HG03439 (cell line): ENCODE data around the gene POU3F3.

ENCODE experiments used
- ATAC-seq: cut with Tn5 transposase; IDR thresholded peaks from one replicate; pipeline ENCODE4 v1.9.1; 2021; ENCODE audit warnings: mild to moderate bottlenecking, moderate library complexity; ENCODE audit not compliant: unreplicated experiment

Gene POU3F3

DNA sequence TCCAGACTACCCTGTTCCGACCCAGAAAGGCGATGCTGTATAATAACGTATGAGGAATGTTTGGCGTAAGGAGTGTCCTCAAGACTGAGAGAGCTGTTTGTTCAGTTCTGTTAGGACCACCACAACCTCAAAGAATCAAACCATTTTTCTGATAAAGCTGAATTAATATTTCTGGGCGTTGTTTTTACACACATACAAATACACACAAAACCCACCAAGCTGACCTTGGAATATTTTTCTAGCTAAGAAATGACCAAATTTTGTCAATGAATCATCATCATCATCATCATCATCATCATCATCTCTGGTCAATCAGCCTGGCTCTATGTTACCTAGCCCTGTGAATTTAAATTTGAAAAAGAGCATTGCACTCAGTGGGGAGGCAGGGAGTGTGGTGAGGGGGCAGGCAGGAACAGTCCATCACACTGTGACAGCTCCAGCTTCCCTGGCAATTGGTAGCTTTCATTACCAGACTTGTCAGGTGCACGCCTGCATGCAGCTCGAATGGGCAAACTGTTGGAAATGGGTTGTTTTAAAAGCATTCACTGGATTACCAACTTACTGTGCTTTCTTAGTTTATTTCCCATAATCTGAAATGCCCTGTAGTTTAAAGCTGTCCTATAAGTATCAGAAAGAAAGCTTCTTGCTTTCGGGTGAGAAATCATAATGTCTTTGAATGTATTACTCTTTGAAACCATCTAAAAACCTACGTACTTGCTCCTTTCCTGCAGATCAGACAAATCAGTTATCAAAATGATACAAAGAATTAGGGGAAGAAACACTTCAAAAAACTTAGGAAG lies 6.9 kb upstream of the POU3F3 start:
- no peak for ATAC-seq

DNA sequence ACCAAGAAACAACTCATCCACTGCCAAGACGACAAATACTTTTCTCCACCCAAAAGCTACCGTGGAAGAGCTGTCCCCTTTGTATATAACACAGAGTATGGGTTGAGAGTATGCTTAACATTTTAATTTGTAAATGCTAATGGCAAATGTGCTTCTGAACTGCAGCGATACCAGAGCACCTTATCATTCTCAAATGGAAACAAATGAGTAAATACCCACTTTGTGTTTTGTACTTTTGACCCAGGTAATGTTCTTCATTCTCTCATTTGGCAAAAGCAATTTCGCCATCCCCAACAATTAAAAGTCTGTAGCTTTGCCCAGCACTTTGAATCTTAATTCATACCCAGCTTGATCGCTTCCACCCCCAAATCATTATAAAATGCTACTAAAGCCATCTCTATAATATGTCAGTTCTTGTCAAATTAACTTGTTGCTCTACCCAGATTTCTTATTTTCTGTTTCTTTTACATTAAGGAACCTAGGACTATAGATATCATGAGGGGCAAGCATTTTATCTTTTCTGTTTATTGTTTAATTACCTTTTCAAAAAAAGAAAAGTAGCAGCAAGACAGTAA lies 6.2 kb upstream of the POU3F3 start:
- no peak for ATAC-seq

DNA sequence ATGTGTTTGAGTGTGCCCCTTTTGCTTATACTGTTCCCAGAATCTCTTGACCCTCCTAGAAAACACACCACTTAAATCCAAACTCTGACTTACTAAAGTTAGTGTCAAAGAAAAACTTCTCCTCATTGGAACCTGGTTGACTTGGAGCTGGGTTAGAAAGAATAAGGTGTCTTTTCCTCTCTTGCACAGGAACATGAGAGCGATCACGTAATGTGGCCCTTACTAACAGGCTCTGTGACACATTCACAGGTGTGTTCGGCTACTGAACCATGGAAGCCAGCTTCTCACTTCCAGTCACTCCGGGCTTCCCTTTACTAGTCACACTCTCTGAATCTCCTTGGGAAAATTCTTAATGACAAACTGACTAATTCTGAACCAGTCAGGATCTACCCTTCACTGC lies 5.4 kb upstream of the POU3F3 start:
- ATAC-seq, result no peak

DNA sequence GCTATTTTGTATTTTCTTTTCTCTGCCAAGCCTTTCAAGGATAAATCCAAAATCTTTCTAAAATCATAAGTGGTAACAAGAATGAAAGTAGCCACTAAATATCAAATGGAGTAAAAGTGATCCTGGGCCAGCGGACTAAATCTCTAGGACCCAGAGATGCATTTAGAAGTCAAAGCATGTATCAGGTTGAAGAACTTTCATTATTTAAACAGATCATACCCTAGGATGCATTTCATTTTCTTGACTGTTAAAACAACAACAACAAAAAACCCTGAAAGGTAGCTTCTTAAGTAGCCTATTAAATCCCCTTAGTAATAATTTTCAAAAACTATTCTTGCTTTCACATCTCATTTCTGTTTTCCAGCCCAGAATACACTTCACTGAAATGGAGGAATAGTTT lies 4.8 kb upstream of the POU3F3 start:
- no peak for ATAC-seq

DNA sequence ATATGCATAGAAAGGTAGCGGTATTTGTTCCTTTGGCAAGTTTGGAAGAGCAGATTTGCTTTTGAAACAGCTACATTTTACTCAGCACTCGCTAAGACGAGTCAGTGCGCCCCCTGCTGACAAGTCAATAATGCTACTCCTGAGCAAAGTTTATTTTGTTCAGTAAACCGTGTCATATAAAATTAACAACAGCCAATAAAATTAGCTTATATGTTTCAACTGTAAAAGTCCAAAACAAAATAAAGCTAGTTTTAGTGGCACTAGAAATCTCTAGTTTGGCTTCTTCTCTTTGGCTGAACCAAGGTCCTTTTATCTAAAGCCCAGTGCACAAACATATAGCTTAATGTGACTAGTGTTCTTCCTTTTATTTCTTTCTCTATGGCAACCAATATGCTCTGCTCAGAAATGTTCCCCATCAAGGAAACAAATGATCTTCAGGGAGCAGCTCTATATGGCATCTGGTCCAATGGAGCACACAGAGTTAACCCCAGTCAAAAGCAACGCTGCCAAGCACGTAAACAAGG lies 4.2 kb upstream of the POU3F3 start:
- no peak for ATAC-seq

DNA sequence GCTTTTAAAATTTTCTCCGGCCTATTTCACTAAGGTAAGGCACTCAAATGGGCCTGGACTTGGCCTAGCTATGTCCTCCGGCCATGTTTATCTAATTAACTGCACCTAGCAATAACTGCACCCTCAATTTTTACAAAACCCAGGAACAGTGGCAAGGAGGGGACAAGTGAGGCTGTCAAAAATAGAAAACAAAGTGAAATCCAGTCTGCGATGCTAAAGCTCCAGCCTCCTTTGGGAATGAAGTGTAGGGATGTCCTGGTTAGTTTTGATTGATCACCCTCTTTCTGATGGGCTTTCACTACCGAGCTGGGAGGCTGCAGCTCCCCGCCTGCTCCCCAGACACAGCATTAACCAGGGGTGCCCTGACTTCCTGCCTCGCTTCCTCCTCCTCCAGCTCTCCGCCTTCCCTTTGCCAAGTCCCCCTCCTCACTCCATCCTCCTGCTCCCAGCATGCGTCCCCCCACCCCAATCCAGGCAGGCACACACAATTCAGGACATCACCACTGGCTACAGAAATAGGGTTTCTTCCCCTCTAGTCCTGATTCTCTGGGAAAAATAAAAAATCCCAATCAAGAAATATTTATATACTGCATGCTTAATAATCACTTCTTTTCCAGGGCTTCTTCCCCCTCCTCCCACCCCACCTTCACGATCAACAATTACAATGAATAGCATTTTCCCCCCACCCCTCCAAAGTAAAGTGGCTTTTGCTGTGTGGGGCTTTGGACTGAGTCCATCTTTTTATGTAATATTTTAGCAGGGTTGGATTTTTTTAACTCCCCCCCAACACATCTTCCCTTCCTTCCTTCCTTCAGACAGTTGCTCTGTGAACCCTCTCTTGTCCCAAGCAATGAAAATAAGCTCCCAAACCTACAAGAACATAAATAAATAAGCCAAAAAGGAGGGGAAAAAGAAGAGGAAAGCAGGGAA lies 3.3 kb upstream of the POU3F3 start:
- no peak for ATAC-seq

DNA sequence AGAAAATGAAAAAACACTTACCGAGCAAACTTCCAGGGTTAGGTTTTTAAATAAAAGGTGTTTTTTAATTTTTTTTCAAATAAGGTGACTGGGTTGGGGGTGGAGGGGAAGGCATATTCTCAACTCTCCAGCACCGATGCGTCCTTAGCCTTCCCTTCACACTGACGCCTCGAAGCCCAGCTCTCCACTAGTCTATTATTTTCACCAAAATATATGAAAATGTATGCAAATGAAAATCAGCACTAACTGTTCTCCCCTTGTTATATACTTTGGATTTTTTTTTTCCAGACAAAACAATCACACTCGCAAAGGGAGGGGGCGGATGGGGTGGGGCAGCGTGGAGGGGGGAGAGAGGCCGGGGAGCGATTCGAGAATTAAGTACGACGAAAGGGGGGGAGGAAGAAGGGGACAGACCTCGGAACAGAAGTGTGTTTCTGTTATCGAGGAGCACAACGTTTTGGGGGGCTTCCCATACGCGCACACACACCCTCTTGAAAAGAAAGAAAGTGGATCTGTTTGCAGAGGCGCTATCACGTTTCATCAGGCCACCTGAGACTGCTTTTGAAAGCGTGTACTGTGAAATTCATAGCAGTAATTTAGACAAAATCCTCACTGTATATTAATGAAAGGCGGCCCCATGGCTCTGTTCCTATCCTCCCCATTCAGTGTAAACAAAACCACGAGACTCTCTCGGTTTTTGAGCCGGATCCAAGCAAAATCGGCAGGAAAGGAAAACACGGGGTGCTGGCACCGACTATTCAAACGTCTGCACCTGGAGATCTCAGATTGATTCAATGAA lies 2.4 kb upstream of the POU3F3 start:
- ATAC-seq, result no peak

DNA sequence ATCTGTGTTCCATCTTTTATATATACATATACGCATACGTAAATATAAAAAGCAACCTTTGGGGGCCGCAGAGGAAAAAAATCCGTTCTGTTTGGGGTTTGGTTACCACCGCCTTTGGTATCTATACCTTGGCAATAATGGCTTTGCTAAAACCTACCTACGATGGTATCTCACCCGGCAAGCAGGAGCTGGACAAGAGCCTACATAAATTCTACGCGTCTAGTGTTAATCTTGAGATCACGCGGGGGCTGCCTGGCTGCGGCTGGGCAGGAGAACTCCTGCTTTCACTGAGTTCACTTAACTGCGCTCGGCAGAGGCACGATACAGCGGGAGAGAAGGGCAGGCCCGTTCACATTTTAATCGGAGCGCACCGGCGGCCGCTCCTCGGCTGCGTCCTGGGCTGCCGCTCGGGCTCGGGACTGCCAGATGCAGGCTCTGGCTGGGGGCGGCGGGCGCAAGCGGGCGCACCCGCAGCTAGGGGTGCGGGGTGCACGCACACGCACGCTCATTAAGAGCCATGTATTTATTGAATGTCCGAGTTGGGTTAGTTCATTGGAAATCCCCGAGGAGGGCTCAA lies 1.7 kb upstream of the POU3F3 start:
- no peak for ATAC-seq

DNA sequence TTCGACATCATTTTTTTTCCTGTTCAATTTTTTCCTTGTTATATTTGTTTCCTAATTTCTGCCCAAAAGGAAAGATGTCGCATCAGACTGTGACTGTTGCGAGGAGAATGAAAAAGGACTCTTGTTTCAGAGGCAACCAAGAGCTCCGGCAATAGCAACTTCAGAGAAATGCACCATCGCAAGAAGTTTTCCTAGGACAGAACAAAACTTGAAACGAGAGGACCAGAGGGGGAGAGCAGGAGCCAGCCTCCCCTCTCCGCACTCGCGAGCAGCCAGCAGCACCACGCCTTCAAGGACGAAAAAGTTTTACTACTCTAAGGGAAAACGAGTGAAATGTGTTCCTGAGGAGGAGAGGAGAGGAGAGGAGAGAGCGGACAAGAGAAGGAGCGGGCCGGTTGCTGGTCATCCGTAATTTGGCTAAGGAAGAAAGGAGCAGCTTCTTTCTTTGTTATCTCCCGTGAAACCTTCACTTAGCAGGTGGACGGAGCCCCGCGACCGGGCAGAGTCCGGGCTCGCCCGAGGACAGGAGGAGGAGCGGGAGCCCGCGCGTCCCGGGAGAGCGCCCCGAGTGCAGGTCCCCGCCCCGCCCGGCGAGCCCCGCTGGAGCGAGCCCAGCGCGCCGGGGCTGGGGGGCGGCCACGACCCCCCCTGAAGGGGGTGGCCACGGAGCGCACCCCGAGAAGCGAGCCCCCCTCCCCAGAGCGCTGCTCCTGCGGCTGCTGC lies 744 bp downstream of the POU3F3 start:
- ATAC-seq, result no peak

DNA sequence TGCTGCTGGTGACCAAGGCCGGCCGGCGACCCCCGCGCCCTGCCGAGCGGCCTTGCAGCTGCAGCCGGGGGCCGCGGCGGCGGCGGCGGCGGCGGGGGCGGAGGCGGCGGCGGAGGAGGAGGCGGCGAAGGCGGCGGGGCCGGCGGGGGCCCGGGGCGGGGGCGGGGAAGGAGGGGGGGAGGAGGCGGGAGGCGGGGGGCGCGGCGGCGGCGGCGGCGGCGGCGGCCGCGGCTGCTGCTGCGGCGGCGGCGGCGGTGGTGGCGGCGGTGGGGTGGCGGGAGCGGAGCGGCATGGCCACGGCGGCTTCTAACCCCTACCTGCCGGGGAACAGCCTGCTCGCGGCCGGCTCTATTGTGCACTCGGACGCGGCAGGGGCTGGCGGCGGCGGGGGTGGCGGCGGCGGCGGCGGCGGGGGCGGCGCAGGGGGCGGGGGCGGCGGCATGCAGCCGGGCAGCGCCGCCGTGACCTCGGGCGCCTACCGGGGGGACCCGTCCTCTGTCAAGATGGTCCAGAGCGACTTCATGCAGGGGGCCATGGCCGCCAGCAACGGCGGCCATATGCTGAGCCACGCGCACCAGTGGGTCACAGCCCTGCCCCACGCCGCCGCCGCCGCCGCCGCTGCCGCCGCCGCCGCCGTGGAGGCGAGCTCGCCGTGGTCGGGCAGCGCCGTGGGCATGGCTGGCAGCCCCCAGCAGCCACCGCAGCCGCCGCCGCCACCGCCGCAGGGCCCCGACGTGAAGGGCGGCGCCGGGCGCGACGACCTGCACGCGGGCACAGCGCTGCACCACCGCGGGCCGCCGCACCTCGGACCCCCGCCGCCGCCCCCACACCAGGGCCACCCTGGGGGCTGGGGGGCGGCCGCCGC lies 1.5 kb downstream of the POU3F3 start:
- no peak for ATAC-seq

DNA sequence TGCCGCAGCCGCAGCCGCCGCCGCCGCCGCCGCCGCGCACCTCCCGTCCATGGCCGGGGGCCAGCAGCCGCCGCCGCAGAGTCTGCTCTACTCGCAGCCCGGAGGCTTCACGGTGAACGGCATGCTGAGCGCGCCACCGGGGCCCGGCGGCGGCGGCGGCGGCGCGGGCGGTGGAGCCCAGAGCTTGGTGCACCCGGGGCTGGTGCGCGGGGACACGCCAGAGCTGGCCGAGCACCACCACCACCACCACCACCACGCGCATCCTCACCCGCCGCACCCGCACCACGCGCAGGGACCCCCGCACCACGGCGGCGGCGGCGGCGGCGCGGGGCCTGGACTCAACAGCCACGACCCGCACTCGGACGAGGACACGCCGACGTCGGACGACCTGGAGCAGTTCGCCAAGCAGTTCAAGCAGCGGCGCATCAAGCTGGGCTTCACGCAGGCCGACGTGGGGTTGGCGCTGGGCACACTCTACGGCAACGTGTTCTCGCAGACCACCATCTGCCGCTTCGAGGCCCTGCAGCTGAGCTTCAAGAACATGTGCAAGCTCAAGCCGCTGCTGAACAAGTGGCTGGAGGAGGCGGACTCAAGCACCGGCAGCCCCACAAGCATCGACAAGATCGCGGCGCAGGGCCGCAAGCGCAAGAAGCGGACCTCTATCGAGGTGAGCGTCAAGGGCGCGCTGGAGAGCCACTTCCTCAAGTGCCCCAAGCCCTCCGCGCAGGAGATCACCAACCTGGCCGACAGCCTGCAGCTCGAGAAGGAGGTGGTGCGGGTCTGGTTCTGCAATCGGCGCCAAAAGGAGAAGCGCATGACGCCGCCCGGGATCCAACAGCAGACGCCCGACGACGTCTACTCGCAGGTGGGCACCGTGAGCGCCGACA lies 2.4 kb downstream of the POU3F3 start:
- ATAC-seq, result no peak

DNA sequence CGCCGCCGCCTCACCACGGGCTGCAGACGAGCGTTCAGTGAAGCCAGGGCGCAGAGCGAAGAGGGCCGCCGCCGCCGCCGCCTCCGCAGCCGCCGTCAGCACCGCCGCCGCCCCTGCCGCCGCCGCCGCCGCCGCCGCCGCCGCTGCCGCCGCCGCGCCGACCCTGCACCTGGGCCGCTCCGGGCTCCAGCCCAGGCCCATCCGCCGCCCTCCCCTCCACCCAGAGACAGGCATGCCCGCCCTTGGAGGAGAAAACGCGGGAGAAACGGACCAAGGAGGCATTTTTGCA lies 3.0 kb downstream of the POU3F3 start:
- no peak for ATAC-seq

DNA sequence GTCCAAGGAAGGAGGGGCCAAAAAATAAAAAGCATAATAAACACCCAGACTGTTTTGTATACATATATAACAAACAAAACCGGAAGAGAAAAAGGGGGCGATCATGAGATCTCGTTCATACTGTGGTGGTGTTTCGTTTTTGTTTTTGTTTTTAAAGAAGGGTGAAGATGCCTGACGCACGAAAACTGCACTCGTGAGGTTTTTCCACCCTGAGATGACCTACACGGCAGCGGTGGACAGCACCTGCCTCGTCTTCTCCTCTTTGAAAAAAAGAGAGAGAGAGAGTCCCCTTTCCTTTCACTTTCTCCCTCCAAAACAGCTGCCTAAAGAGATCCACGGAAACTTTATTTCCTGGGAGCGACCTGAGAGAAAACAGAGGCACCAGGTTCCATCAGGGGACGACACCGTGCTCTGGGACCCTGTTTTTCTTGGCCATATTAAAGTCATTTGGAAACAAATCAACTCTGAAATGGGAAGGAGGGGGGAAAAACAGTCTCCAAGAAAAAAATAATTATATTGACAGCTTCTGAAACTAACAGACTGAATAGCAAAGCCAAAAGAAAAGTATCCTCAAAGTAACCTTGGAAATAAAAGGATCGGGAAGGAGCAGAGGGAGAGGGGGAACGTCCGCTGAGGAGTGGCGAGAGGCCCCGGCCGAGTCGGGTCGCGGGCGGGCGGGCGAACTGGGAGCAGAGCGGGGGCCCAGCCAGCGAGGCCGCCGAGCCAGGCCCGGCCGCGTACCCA lies 3.5 kb downstream of the POU3F3 start:
- ATAC-seq, result no peak

DNA sequence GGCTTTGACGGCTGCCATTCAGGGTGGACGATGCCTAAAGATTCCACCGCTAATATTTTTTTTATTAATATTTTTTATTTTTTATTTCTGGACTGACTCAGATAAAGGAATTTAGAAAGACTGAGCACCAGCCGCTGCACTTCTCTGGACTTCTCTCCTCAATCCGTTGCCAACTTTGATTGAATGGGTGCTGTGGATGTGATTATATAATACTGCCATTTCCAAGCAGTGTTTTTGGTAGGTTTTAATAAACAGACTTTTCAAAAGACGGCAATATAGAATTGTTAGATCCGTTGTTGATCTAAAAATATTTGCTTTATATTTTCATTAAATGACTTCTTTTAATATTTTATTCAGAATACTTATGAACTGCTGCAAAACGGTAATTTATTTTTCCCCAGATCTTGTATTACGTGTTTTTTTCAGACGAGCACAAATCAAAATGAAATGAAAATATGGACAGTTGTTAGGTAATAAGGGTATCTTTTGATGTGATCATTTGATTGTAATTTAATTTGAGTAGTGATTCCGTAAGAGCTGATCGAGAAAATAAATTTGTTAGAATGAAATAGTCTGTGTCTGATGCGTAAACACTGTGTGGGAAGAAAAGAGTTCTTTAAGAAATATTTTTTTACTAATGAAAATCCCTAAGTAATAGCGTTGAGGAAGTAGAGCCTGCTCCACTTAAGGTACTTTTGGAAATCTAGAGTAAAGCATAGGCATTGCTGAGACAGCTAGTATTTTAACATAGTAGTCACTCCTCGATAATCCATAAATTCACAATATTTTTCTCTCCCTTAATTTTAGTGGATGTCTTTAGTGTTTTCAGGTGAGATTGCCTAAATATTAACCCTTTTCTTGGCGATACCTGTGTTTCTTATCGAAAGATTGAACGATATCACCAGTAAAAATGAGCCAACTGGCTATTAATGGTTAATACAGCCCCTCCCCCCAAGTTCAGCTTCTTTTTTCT lies 4.4 kb downstream of the POU3F3 start:
- no peak for ATAC-seq

DNA sequence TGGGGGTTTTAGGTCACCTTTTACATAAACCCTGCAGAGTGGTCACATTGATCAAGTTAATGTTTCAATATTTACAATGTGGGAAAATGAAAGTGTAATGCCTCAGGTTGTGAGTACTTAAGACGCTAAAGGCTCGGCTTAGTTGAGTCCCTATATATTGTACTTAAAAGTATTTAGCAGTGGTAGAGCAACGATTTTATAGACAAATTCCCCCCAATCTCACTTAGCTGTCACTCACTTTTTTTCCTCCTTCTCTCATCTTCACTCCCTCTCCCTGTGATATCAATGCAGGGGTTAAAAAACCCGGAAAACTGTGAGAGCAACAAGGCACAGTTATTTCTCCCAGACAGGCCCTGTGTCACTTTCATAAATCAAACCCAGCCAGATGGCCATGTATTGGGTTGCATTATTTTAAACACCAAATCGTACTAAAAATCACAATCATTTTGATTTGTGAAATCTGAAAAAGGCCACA lies 5.4 kb downstream of the POU3F3 start:
- no peak for ATAC-seq
